RCC 7860 (cell line): ENCODE data around the gene IL36B.

Experiments
- DNase-seq: peaks from one replicate; pipeline ENCODE4 v3.0.0-alpha.2; 2015; ENCODE audit warnings: low spot score
- FAIRE-seq: peaks from 2 replicates; lab custom pipeline; 2012; peaks lifted over from hg19 to GRCh38; lab: Jason Lieb, UNC

IL36B gene

GRCh38 chr2:113057117-113057516 lies 4.5 kb upstream of the IL36B start:
- no peak for DNase-seq
- no peak for FAIRE-seq

GRCh38 chr2:113056521-113056920 lies 3.9 kb upstream of the IL36B start:
- DNase-seq (peak; percentile 53), FAIRE-seq (no peak)

- DNase-seq (peak; percentile 36), FAIRE-seq (no peak)
These were observed 1.4 kb upstream of the IL36B start for GRCh38 chr2:113054066-113054465.

GRCh38 chr2:113053666-113054065 lies 999 bp upstream of the IL36B start:
- DNase-seq (no peak), FAIRE-seq (no peak)

- DNase-seq (no peak), FAIRE-seq (no peak)
These were observed 1.5 kb downstream of the IL36B start for GRCh38 chr2:113050921-113051895.

- FAIRE-seq: no peak
These were observed 6.2 kb downstream of the IL36B start for GRCh38 chr2:113046465-113046864.

GRCh38 chr2:113041871-113042270 lies 10.8 kb downstream of the IL36B start:
- no peak for FAIRE-seq
- no peak for DNase-seq

More at GRCh38 chr2:113046465-113046864, 6.2 kb downstream of the IL36B start:
- DNase-seq: no peak

GRCh38 chr2:113039719-113040118 lies 12.9 kb downstream of the IL36B start:
- no peak for DNase-seq
- FAIRE-seq: no peak

- DNase-seq (no peak), FAIRE-seq (no peak)
These were observed 13.5 kb downstream of the IL36B start for GRCh38 chr2:113039158-113039557.

GRCh38 chr2:113038291-113038690 lies 14.4 kb downstream of the IL36B start:
- DNase-seq (no peak), FAIRE-seq (no peak)

- DNase-seq (no peak), FAIRE-seq (no peak)
These were observed 15.9 kb downstream of the IL36B start for GRCh38 chr2:113036763-113037162.

- FAIRE-seq (no peak), DNase-seq (no peak)
These were observed 18.7 kb downstream of the IL36B start for GRCh38 chr2:113034016-113034415.

GRCh38 chr2:113032737-113033136 lies 19.9 kb downstream of the IL36B start:
- DNase-seq: no peak
- no peak for FAIRE-seq

- no peak for FAIRE-seq
These were observed 24.6 kb downstream of the IL36B start for GRCh38 chr2:113028112-113028511.

GRCh38 chr2:113027691-113028090 lies 25.0 kb downstream of the IL36B start:
- no peak for DNase-seq
- no peak for FAIRE-seq

More at GRCh38 chr2:113028112-113028511, 24.6 kb downstream of the IL36B start:
- no peak for DNase-seq

GRCh38 chr2:113025737-113026136 lies 26.9 kb downstream of the IL36B start:
- FAIRE-seq: no peak
- no peak for DNase-seq

GRCh38 chr2:113024764-113025163 lies 27.9 kb downstream of the IL36B start:
- no peak for FAIRE-seq
- DNase-seq: no peak

GRCh38 chr2:113021312-113021711 lies 31.4 kb downstream of the IL36B start:
- FAIRE-seq (no peak), DNase-seq (no peak)

GRCh38 chr2:113018509-113018908 lies 34.2 kb downstream of the IL36B start:
- FAIRE-seq (no peak), DNase-seq (no peak)

GRCh38 chr2:113015655-113016054 lies 37.0 kb downstream of the IL36B start:
- no peak for DNase-seq
- FAIRE-seq: no peak

GRCh38 chr2:113015042-113015441 lies 37.6 kb downstream of the IL36B start:
- DNase-seq (no peak), FAIRE-seq (no peak)

GRCh38 chr2:113014067-113014466 lies 38.6 kb downstream of the IL36B start:
- DNase-seq (no peak), FAIRE-seq (no peak)

GRCh38 chr2:113013336-113013661 lies 39.4 kb downstream of the IL36B start:
- FAIRE-seq (no peak), DNase-seq (no peak)
